A549 (cell line): Measurements from ENCODE around the gene SYNE3. TPM values are rescaled to one million over a fixed set of nuclear protein-coding genes. Genes with fewer than 3 reads are reported as not detected.
"Not testable (repeated sequence)": the region's sequence is repeated elsewhere in the genome, so short reads cannot be mapped to it uniquely, and the experiment has no call there.

ENCODE experiments used
- ATAC-seq, 2 experiments: fragments of 200-7000 bp in 1 of 2; fragments of >200 bp in 1 of 2; cut with Nextera tagmentation in 1 of 2; cut with Tn5 transposase in 1 of 2; 3 replicates each; pipeline versions ENCODE4 v1.8.0 to v1.9.1; 2018 to 2020; ENCODE audit warnings: mild to moderate bottlenecking in 1 of 2, moderate library complexity in 1 of 2
- CTCF ChIA-PET: fragments of 300-600 bp; sonication (Branson Sonifier 250); formaldehyde crosslinking; extraction: SDS; loops from one replicate; lab custom pipeline; 2021; ENCODE audit warnings: antibody characterized with exemption, inconsistent platforms; lab: Yijun Ruan, JAX
- POLR2A ChIA-PET: fragments of 350-600 bp; formaldehyde crosslinking; extraction: SDS; loops from one replicate; lab custom pipeline; 2021; ENCODE audit warnings: antibody characterized with exemption, inconsistent platforms; lab: Yijun Ruan, JAX
- DNase-seq, 2 experiments: peaks; one replicate each; pipeline versions ENCODE4 v3.0.0 to v3.0.0-alpha.2; 2011 to 2016; ENCODE audit warnings: low read depth in 1 of 2, low spot score in 1 of 2
- FAIRE-seq: peaks from 2 replicates; lab custom pipeline; 2011; peaks lifted over from hg19 to GRCh38; lab: Jason Lieb, UNC
- H3K27ac ChIP-seq, 2 experiments: fragments of >200 bp; sonication (Bioruptor Twin); formaldehyde crosslinking; 3 replicates each; pipeline ENCODE4 v1.5.1; 2016 to 2017
- H3K4me1 ChIP-seq: fragments of >200 bp; sonication (Bioruptor Twin); formaldehyde crosslinking; 3 replicates; pipeline ENCODE4 v1.6.1; 2016
- H3K4me2 ChIP-seq: fragments of >200 bp; sonication (Bioruptor Twin); formaldehyde crosslinking; 3 replicates; pipeline ENCODE4 v1.6.1; 2016
- H3K4me3 ChIP-seq: fragments of >200 bp; sonication (Bioruptor Twin); formaldehyde crosslinking; 3 replicates; pipeline ENCODE4 v1.5.1; 2016
- H3K9me3 ChIP-seq: fragments of >200 bp; sonication (Bioruptor Twin); formaldehyde crosslinking; 3 replicates; pipeline ENCODE4 v1.6.1; 2016
- ATOH8 ChIP-seq: fragments of 250-450 bp; sonication (Bioruptor Pico); IDR thresholded peaks from 2 replicates; pipeline ENCODE4 v1.5.0; 2020; ENCODE audit warnings: low read depth, mild to moderate bottlenecking, moderate library complexity
- EHMT2 ChIP-seq: fragments of 200-600 bp; sonication (generic); IDR thresholded peaks from 2 replicates; pipeline ENCODE4 v1.6.1; 2016; ENCODE audit warnings: antibody characterized with exemption, low read depth, mild to moderate bottlenecking, moderate library complexity
- ESRRA ChIP-seq: fragments of 150-350 bp; IDR thresholded peaks from 2 replicates; pipeline ENCODE4 v1.6.1; 2014; ENCODE audit warnings: mild to moderate bottlenecking, low read length, borderline replicate concordance
- FOXS1 ChIP-seq: fragments of 250-450 bp; sonication (Bioruptor Pico); IDR thresholded peaks from 2 replicates; pipeline ENCODE4 v1.5.0; 2020; ENCODE audit warnings: mild to moderate bottlenecking, moderate library complexity
- GATA3 ChIP-seq: IDR thresholded peaks from 2 replicates; pipeline ENCODE4 v1.6.1; 2012; ENCODE audit warnings: borderline replicate concordance
- HOXA7 ChIP-seq: fragments of 250-450 bp; sonication (Bioruptor Pico); IDR thresholded peaks from 2 replicates; pipeline ENCODE4 v1.5.0; 2020; ENCODE audit warnings: mild to moderate bottlenecking, moderate library complexity
- HOXB5 ChIP-seq: fragments of 250-450 bp; sonication (Bioruptor Pico); IDR thresholded peaks from 2 replicates; pipeline ENCODE4 v1.5.0; 2020; ENCODE audit warnings: mild to moderate bottlenecking, moderate library complexity
- JUN ChIP-seq, 2 experiments: fragments of >200 bp; sonication (Bioruptor Twin); formaldehyde crosslinking; IDR thresholded peaks; 2 replicates in 1 of 2; 3 replicates in 1 of 2; pipeline ENCODE4 v1.6.1; 2016 to 2017
- JUNB ChIP-seq: fragments of >200 bp; sonication (Bioruptor Twin); formaldehyde crosslinking; IDR thresholded peaks from 2 replicates; pipeline ENCODE4 v1.6.1; 2016
- KDM5A ChIP-seq: fragments of 200-600 bp; sonication (generic); IDR thresholded peaks from 2 replicates; pipeline ENCODE4 v1.6.1; 2016; ENCODE audit warnings: antibody characterized with exemption, mild to moderate bottlenecking
- POLR2A ChIP-seq: IDR thresholded peaks from 2 replicates; pipeline ENCODE4 v1.6.1; 2012; ENCODE audit warnings: mild to moderate bottlenecking, low read length
- RARB ChIP-seq: fragments of 250-450 bp; sonication (Bioruptor Pico); IDR thresholded peaks from 2 replicates; pipeline ENCODE4 v1.8.0; 2021; ENCODE audit warnings: mild to moderate bottlenecking, moderate library complexity
- RCOR1 ChIP-seq: fragments of 150-350 bp; IDR thresholded peaks from 2 replicates; pipeline ENCODE4 v1.6.1; 2014; ENCODE audit warnings: antibody characterized with exemption, low read length, low read depth
- WGBS: methylation state at CpG from one replicate; pipeline ENCODE4 v1.1.6; 2017; ENCODE audit errors: missing lambda C conversion rate; 5-methylcytosine and 5-hydroxymethylcytosine counted together
- polyA plus RNA-seq, 4 experiments: library from polyadenylated mRNA; depleted of rRNA in 3 of 4; stranded (reverse); fragments of >200 nt; fragmentation: RNase III in 1 of 4; extraction: RNeasy Plus Mini Kit Qiagen cat#74134 plus additional on column Dnase treatment in 1 of 4; gene quantifications; 2 replicates in 3 of 4; 3 replicates in 1 of 4; pipeline ENCODE4 v1.2.3, GENCODE V29; 2011 to 2017
- TF ChIP-seq, protein P1 (sequence below): IDR thresholded peaks from 2 replicates; pipeline ENCODE4 v1.6.1; 2012; ENCODE audit warnings: low read depth, borderline replicate concordance
- TF ChIP-seq, protein P2 (sequence below): fragments of 450-650 bp; IDR thresholded peaks from 2 replicates; pipeline ENCODE4 v1.6.1; 2014; ENCODE audit warnings: antibody characterized with exemption

Gene SYNE3
- polyA plus RNA-seq, 2 of the 4 experiments (the other 2 are of a cell fraction): 0.05 to 0.08 TPM

DNA sequence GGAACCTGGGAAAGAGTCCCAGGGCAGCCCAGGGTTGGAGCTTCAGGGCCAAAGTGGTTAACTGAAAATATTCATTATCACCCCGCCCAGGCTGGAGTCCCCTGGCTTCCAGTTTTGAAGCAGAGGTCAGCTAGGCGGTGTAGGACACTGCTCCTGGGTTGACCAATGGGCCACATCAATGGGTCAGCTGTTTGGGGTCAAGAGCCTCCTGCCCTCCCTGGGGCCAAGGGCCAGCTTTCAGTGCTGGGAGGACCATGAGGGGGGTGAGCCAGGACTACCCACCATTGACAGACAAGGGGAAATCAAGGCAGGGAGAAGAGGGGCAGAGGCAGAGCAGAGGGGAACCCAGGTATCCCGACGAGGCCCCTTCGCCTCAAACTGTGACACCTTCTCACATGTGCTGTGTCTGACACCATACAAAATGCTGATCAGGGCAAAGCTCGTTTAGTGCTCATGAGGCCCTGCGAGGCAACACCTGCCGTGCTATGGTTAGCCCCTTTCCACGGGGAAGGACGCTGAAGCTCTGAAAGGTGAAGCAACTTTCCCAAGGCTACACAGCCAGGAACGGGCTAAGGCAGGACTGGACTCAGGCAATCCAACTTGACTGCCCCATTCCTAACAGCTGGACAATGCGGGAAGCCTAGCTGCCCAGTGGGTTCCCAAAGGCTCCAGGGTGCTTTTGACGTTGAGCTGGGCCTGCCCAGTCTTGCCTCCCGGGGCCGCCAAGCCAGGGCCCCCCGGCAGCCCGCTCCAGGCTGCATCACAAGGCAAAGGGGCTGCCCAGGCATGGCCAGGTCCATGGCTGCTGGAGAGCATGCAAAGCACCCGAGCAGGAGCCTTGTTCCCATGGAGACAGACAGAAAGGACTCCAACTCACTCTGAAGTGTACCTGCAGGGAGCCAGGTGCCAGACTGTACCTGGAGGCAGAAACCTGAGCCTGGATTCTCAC lies 2.0 kb downstream of the SYNE3 start:
- no peak overlapping the region for H3K4me2 ChIP-seq
- ChIA-PET CTCF (interaction anchor here (0.6 to 3.6 kb wide), 5 partner anchors 57 to 172 kb away, joined by 3 to 14 read pairs (median 5); no protein-coding TSS in a partner anchor), POLR2A (no interaction called here)
- DNase-seq (no peak), ATAC-seq (no peak), FAIRE-seq (no peak)
- H3K4me3 ChIP-seq: no peak overlapping the region
- no peak overlapping the region for H3K27ac ChIP-seq
- H3K4me1 ChIP-seq: peaks cover 5% of the 10 kb centered on the region; the same call in 2 of the 3 replicates
- TF ChIP-seq JUN (IDR thresholded peaks at IDR 0.05): no peak
- no peak for TF ChIP-seq FOXS1 (CRISPR knock-in tag)
- TF ChIP-seq, protein P1, sequence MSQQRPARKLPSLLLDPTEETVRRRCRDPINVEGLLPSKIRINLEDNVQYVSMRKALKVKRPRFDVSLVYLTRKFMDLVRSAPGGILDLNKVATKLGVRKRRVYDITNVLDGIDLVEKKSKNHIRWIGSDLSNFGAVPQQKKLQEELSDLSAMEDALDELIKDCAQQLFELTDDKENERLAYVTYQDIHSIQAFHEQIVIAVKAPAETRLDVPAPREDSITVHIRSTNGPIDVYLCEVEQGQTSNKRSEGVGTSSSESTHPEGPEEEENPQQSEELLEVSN: no peak
- no peaks in the 10 kb centered on the region for H3K9me3 ChIP-seq
- WGBS: 84% methylated on average over 16 of the region's 18 CpGs

DNA sequence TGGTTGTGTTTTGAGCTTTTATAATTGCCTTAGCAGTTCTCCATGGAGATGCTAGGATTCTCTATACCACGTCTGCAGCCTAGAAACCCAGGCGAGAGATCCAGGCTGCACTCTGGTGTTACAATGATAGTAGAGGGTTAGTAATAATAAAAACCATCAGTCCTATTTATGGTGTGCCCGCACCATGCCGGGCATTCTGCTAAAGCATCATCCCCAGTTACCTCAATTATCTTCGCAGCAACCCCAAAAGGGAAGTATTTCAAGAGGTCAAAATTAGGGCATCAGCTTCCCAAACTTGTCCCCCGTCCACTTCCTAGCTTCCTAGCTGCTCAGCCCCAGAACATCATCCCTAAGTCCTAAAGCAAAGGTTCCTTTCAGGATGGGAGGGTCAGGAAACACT lies 3.2 kb downstream of the SYNE3 start:
- ATAC-seq: no peak
- Histone ChIP-seq H3K27ac (no peak overlapping the region), H3K4me1 (peaks cover 5% of the 10 kb centered on the region; the same call in 2 of the 3 replicates), H3K4me2 (no peak overlapping the region), H3K4me3 (no peak overlapping the region), H3K9me3 (no peaks in the 10 kb centered on the region)
- WGBS: 72% methylated on average over 6 of the region's 6 CpGs
- ChIA-PET POLR2A (no interaction called here), CTCF (interaction anchor here (0.5 to 3.6 kb wide), 7 partner anchors 14 to 1460 kb away, joined by 3 to 14 read pairs (median 3); no protein-coding TSS in a partner anchor)
- no peak for DNase-seq
- TF ChIP-seq RCOR1 (no peak), RARB (CRISPR knock-in tag) (no peak), JUNB (no peak), ESRRA (no peak), HOXB5 (CRISPR knock-in tag) (no peak), KDM5A (no peak), ATOH8 (CRISPR knock-in tag) (no peak)
- TF ChIP-seq, protein P2, sequence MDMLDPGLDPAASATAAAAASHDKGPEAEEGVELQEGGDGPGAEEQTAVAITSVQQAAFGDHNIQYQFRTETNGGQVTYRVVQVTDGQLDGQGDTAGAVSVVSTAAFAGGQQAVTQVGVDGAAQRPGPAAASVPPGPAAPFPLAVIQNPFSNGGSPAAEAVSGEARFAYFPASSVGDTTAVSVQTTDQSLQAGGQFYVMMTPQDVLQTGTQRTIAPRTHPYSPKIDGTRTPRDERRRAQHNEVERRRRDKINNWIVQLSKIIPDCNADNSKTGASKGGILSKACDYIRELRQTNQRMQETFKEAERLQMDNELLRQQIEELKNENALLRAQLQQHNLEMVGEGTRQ: no peak
- no peak for FAIRE-seq

DNA sequence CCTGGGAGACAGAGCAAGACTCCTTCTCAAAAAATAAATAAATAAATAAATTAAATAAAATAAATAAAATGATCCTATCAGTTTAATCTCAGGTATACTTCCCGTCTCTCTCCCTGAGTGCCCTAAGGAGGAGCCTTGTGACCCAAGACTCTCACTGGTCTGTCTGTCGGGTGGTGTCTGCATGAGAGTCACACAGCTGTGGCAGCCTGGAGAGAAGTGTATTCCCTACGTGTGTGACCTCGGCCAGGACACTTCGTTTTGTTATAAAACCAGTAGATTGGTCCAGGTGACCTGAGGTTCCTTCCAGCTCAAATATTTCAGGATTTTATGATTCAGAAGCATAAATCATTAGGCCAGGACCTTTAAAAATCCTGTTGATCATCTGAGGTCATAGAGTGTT lies 4.8 kb downstream of the SYNE3 start:
- no peak overlapping the region for H3K27ac ChIP-seq
- FAIRE-seq (no peak), ATAC-seq (no peak), DNase-seq (no peak)
- peaks cover 5% of the 10 kb centered on the region; the same call in 2 of the 3 replicates for H3K4me1 ChIP-seq
- ChIA-PET CTCF (interaction anchor here (0.6 to 2.0 kb wide), 3 partner anchors 8 to 41 kb away, joined by 3 to 7 read pairs (median 3); no protein-coding TSS in a partner anchor), POLR2A (no interaction called here)
- no peak overlapping the region for H3K4me3 ChIP-seq
- 80% methylated on average over 5 of the region's 5 CpGs for WGBS
- TF ChIP-seq, protein P2: no peak
- TF ChIP-seq HOXA7 (CRISPR knock-in tag) (no peak), JUNB (no peak), EHMT2 (no peak), GATA3 (no peak), RARB (CRISPR knock-in tag) (no peak)
- H3K9me3 ChIP-seq: no peaks in the 10 kb centered on the region
- no peak overlapping the region for H3K4me2 ChIP-seq

- Histone ChIP-seq H3K27ac (no peak overlapping the region), H3K4me3 (no peak overlapping the region), H3K4me2 (no peak overlapping the region), H3K9me3 (no peaks in the 10 kb centered on the region), H3K4me1 (peaks cover 3% of the 10 kb centered on the region; the same call in 2 of the 3 replicates)
- no peak for FAIRE-seq
- WGBS: 70% methylated on average over 5 of the region's 5 CpGs
- CTCF ChIA-PET: no interaction called here
- no peak for ATAC-seq
- no peak for TF ChIP-seq RARB (CRISPR knock-in tag)
- no peak for TF ChIP-seq POLR2A
- TF ChIP-seq, all 56 proteins: peak for 0
- POLR2A ChIA-PET: no interaction called here
- DNase-seq: no peak
Measured at GRCh38 chr14:95510804-95511203, 5.6 kb downstream of the SYNE3 start.

- DNase-seq, CTCF ChIA-PET, H3K4me2 ChIP-seq, H3K27ac ChIP-seq, H3K9me3 ChIP-seq, H3K4me1 ChIP-seq, POLR2A ChIA-PET, FAIRE-seq, ATAC-seq, H3K4me3 ChIP-seq: not testable (repeated sequence)
- 84% methylated on average over 9 of the region's 9 CpGs for WGBS
Measured at GRCh38 chr14:95510344-95510743, 6.1 kb downstream of the SYNE3 start.
